ENCODE data around the gene RAMP1. TPM values are rescaled to one million over a fixed set of nuclear protein-coding genes. Genes with fewer than 3 reads are reported as not detected.
A peak's percentile ranks its signal among the peaks of the same experiment; 100 is the strongest.
"Not testable (repeated sequence)": the region's sequence is repeated elsewhere in the genome, so short reads cannot be mapped to it uniquely, and the experiment has no call there.

Gene RAMP1
- total RNA-seq, 1 donor from 2014 or later, result 2.2 TPM

- no peak for ATAC-seq
These were observed 4.4 kb downstream of the RAMP1 start for GRCh38 chr2:237863689-237864443.

GRCh38 chr2:237864444-237864931 is 5.1 kb downstream of the RAMP1 start:
- no peak for ATAC-seq

DNA sequence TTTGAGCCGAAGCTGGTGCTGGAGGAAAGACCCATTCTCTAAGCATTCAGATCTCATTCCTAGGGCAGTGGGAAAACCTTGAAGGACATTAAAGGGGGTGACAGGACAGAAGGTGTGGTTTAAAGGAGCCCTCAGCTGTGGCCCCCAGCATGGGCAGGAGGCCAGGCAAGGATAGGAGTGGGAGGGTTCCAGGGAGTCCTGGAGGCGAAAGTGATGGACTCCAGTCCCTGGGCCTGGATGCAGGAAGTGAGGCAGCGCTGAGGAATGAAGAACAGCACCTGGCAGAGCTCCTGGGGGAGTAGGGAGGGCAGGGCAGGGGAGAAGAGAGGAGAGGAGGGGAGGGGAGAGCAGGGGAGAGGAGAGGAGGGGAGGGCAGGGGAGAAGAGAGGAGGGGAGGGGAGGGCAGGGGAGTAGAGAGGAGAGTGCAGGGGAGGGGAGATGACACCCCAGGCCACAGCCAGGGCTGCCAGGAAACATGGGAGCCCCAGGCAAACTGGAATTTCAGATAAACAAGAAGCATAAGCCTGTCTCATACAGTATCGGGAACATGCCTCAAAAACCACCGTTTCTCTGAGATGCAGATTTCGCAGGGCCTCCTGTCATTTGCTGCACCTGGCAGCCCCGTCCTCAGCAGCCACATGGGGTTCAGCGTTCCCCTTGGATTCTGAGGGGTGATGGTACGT is 5.7 kb downstream of the RAMP1 start:
- no peak for ATAC-seq

DNA sequence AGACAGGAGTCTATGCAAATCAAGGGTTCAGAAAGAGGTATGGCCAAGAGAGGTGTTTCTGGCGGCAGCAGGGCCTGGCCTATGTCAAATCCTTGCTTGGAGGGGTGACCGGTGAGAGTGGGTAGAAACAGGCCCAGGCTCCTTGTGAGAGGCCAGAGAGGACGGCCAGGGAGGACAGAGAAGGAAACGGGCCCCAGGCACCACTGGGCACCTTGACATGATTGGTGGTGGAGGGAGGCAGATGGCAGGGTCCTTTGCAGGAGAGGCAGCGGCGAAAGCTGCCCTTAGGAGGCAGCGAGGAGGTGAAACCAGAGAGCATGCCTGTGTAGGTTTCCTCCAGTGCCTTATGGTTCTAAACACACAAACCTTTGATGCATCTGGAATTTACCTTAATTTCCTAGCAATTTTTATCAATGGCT is 6.2 kb downstream of the RAMP1 start:
- ATAC-seq, result no peak

- no peak for ATAC-seq
These were observed 6.7 kb downstream of the RAMP1 start for GRCh38 chr2:237866101-237866621.

DNA sequence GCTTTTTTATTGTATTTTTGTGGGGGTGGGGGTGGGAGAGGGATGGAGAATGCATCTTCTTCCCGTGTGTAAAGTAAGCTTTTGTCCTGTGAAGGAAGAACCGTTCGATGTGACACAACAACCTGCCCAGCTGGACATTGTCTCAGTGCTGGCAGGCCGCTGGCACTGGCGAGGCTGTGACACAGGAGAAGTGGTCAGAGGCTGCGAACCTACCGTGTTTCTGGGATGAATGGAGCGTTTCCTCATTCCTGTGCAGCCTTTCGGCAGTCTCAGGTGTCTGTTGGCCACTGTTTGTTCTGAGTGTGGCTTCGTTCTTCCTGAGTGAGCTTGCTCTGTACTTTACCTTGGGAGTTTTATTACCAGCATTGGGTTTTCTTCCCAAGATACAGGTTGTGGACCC is 8.0 kb downstream of the RAMP1 start:
- no peak for ATAC-seq

- ATAC-seq, result not testable (repeated sequence)
These were observed 8.7 kb downstream of the RAMP1 start for GRCh38 chr2:237868074-237868473.

DNA sequence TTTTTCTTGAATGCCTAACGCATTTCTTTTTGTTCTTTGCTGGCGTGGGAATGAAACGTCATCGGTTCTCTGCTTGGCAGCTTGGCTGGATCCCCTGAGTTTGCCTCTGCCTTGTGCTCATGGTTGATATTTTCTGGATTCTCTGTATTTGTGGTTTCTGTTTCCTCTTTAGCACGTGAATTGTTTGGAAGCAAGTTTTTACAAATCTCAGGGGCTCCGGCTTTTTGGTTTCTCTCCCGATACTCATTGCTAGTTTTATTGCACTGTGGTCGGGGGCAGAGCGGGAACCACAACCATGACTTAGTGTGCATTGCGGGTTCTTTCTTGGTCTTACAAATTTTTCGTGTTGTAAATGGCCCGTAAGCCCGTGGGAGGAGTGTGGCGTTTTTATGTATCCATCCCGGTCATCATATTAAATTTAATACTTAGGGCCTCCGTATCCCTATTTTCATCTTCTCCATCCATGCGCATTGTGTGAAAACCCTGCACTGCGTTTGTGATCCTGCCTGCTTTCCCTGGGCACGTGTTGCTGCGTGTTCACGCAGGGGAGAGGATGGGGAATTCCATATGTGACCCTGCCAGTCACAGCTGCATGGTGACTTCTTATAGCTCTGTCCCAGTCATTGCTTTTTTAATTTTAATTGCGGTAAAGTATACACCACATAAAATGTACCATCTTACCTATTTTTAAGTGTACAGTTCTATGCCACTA is 9.4 kb downstream of the RAMP1 start:
- no peak for ATAC-seq

- ATAC-seq, result no peak
These were observed 10.1 kb downstream of the RAMP1 start for GRCh38 chr2:237869343-237870102.

- ATAC-seq, result no peak
These were observed 10.7 kb downstream of the RAMP1 start for GRCh38 chr2:237870126-237870525.

GRCh38 chr2:237870754-237871651 is 11.6 kb downstream of the RAMP1 start:
- ATAC-seq, result no peak

DNA sequence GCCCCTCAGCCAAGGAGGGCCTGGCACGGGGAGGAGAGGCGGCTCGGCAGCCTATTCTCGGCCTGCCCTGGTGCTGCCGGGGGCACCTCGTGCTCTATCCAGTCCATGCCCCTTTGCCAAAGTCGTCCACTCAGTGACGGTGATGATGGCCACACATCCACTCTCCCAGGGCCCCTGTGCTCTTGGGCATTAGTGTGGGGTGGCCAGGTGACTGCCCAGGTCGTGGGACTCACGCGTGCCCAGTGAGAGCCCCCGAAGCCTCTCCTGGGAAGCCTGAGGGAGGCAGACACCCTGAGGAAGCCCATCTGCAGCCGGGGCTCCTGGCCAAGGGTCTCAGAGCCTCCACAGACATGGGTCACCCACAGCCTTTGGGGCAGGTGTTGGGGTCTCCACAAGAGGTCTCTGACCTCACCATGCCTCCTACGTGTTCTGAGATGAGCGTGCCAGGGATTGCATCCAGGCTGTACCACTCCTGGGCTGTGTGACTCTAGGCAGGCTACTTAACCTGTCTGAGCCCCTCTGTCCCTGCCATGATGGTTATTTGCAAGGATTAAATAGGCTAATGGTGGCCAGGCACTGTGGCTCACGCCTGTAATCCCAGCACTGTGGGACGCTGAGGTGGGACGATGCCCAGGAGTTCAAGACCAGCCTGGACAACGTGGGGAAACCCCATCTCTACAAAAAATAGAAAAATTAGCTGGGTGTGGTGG is 12.9 kb downstream of the RAMP1 start:
- ATAC-seq, result no peak

DNA sequence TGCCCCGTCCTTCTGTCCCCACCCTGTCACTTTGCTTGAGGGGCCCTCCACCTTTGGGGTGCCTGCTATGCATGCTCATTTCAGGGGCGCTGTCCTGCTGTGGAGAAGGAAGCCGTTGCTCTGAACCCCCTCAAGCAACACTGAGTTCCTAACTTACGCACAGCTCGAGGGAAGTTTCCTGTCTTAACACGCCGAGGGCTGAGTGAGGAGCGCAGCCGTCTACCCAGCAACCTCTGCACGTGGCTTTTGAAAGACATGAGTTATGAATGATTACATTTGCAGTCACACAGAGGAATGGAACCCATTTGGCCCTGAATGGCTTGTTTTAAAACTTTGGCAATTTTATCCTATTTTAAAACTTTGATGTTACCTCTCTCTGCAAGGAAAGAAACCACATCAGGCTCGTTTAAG is 14.0 kb downstream of the RAMP1 start:
- ATAC-seq, result peak; percentile 53

DNA sequence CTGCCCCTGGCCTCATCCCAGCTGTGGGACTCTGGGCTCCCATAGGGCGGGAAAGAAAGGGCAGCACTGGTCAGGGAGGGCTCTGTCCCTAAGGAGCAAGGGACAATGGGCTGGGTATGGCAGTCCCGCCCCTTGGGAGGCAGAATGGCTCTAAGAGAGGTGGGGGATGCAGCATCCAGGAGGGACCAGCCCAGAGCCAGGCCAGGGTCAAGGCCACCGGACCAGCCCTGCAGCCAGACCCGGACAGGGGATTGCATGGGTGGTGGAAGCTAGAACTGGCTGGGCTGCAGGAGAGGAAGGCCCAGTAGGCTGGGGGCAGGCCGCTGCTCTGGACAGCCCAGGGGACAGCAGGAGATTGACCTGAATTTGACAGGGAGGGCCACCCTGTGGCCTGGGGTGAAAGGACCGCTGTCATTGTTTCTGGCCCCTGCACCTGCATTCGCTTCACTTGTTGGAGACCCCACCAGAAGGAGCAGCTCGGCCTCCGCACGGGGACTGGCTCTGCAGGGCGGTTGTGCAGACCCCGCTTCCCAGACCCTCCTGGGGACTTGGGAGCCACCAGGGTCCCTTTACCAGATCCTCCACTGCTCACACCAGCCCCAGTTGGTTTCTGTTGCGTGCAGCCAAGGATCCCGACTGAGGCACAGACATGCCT is 14.6 kb downstream of the RAMP1 start:
- no peak for ATAC-seq

DNA sequence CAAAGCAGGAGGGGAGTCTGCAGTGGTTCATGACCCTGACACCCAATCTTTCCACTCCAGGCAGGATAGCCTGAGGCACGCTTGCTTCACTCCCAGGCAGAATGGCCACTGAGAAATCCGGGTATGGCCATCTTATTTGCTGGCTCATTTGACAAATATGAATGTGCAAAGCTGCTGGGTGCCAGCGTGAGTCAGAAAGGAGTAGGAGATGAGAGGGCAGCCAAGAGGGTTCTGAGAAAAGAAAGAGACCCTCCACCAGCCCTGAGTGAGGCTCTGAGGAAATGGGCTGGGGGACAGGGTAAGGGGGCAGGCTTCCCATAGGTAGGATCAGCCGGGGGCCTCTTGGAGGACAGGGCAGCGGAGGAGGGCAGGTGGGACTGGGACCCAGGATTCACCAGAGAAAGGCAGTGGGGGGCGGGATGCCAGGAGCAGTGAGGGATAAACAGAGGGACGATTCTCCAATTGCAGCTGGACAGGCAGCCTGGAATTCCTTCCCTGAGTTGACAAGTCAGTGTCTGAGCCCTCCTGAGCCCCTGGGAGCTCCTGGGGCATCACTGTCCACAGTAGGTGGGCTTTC is 15.2 kb downstream of the RAMP1 start:
- no peak for ATAC-seq

GRCh38 chr2:237875256-237876060 is 16.0 kb downstream of the RAMP1 start:
- no peak for ATAC-seq

DNA sequence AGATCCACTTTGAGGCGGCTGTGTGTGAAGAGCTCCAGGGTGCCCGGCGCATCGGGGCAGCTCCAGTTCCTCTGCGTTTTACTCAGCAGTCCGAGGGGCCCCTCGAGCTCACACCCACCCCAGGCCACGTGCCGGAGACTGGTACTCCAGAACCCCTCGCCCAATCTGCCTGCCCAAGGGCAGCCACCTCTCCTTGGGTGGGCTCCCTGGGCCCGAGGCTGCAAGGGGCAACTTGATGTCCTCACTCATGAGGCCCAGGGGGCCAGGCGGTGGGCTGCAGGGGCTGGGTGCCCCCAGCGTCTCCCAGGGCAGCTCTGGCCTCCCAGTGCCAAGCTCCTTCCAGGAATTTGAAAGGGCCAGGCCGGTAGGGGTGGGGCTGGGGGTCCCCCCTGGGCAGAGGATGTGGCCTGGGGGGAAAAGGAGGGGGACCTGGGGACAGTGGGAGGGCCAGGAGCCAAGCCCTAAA is 16.7 kb downstream of the RAMP1 start:
- ATAC-seq, result no peak

GRCh38 chr2:237876532-237876931 is 17.1 kb downstream of the RAMP1 start:
- ATAC-seq, result no peak
